Sigmoid colon (tissue), 4 donors: ENCODE measurements around the gene CD164L2.

Source experiments
- CTCF ChIP-seq, 4 experiments: fragments of 450-650 bp in 3 of 4; fragments of 200-600 bp in 1 of 4; IDR thresholded peaks; one replicate each; pipeline ENCODE4 v1.5.1; 2016 to 2019; ENCODE audit warnings: antibody characterized with exemption in 4 of 4, mild to moderate bottlenecking in 3 of 4, moderate library complexity in 2 of 4
- EP300 ChIP-seq, 4 donors: sonication (generic); formaldehyde crosslinking; IDR thresholded peaks; one replicate each; pipeline ENCODE4 v1.6.1; 2017; ENCODE audit warnings: antibody characterized with exemption in 4 of 4
- POLR2A ChIP-seq, 2 donors: fragments of 450-650 bp; IDR thresholded peaks; one replicate each; pipeline ENCODE4 v1.6.1; 2016; ENCODE audit warnings: antibody characterized with exemption in 2 of 2, mild to moderate bottlenecking in 2 of 2, moderate library complexity in 2 of 2
- POLR2AphosphoS5 ChIP-seq, 4 donors: sonication (generic); formaldehyde crosslinking; IDR thresholded peaks; one replicate each; pipeline ENCODE4 v1.6.1; 2017; ENCODE audit warnings: antibody characterized with exemption in 4 of 4

- TF ChIP-seq CTCF (IDR thresholded peaks at IDR 0.05), result no peak
- TF ChIP-seq POLR2AphosphoS5 (IDR thresholded peaks at IDR 0.05), result no peak
- no peak for TF ChIP-seq POLR2A (IDR thresholded peaks at IDR 0.05)
- TF ChIP-seq EP300 (IDR thresholded peaks at IDR 0.05), result no peak
Observed at GRCh38 chr1:27372022-27372807, 10.9 kb downstream of the CD164L2 start.
